ENCODE results near the gene MSL1.

DNA sequence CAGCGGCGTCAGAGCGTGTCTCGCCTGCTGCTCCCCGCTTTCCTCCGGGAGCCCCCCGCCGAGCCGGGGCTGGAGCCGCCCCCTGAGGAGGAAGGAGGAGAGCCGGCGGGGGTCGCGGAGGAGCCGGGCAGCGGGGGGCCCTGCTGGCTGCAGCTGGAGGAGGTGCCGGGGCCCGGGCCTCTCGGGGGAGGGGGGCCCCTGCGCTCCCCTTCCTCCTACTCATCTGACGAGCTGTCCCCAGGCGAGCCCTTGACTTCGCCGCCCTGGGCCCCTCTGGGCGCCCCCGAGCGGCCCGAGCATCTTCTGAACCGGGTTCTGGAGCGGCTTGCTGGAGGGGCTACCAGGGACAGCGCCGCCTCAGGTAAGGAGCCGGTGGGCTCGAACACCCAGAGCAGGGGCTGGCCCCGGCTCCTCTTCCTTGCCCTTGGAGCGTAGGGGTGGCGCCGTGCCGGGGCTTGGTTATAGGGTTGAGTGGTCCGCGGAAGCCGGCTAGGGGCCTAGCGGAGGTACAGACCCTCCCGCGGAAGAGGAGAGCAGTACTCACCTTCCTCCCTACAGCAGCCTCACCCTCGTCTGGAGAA lies 56.3 kb downstream of the MSL1 start:
- TF ChIP-seq SMC3 (IDR thresholded peaks at IDR 0.05; ENCODE audit: low read depth, low read length) (no peak), POLR2A (IDR thresholded peaks at IDR 0.05; ENCODE audit: low read depth, low read length) (no peak), CEBPB (IDR thresholded peaks at IDR 0.05; ENCODE audit: low read depth, low read length) (no peak), RAD21 (IDR thresholded peaks at IDR 0.05; ENCODE audit: low read length) (no peak), RFX5 (IDR thresholded peaks at IDR 0.05; ENCODE audit: low read depth, low read length) (no peak), FOS (IDR thresholded peaks at IDR 0.05; ENCODE audit: low read depth, low read length) (no peak)
- TF ChIP-seq, protein P1, sequence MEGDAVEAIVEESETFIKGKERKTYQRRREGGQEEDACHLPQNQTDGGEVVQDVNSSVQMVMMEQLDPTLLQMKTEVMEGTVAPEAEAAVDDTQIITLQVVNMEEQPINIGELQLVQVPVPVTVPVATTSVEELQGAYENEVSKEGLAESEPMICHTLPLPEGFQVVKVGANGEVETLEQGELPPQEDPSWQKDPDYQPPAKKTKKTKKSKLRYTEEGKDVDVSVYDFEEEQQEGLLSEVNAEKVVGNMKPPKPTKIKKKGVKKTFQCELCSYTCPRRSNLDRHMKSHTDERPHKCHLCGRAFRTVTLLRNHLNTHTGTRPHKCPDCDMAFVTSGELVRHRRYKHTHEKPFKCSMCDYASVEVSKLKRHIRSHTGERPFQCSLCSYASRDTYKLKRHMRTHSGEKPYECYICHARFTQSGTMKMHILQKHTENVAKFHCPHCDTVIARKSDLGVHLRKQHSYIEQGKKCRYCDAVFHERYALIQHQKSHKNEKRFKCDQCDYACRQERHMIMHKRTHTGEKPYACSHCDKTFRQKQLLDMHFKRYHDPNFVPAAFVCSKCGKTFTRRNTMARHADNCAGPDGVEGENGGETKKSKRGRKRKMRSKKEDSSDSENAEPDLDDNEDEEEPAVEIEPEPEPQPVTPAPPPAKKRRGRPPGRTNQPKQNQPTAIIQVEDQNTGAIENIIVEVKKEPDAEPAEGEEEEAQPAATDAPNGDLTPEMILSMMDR (conservative IDR thresholded peaks at IDR 0.05; ENCODE audit: low read depth, low read length) = no peak
